ENCODE measurements around the gene LDLRAD3.
"Not testable (repeated sequence)": the region's sequence is repeated elsewhere in the genome, so short reads cannot be mapped to it uniquely, and the experiment has no call there.

The LDLRAD3 gene

GRCh38 chr11:35990816-35991215, 47.0 kb downstream of the LDLRAD3 start:
- DNase-seq (ENCODE audit: low read depth, low spot score) = no peak

- DNase-seq (ENCODE audit: low read depth, low spot score) = no peak
These were observed 48.7 kb downstream of the LDLRAD3 start for GRCh38 chr11:35992548-35992947.

- no peak for DNase-seq (ENCODE audit: low read depth, low spot score)
These were observed 50.6 kb downstream of the LDLRAD3 start for GRCh38 chr11:35994421-35994820.

GRCh38 chr11:35995681-35996271, 51.9 kb downstream of the LDLRAD3 start:
- no peak for DNase-seq (ENCODE audit: low read depth, low spot score)

- DNase-seq (ENCODE audit: low read depth, low spot score) = no peak
These were observed 54.1 kb downstream of the LDLRAD3 start for GRCh38 chr11:35997902-35998520.

GRCh38 chr11:35998634-35999033, 54.8 kb downstream of the LDLRAD3 start:
- no peak for DNase-seq (ENCODE audit: low read depth, low spot score)

- no peak for DNase-seq (ENCODE audit: low read depth, low spot score)
These were observed 56.8 kb downstream of the LDLRAD3 start for GRCh38 chr11:36000616-36001190.

- no peak for DNase-seq (ENCODE audit: low read depth, low spot score)
These were observed 58.3 kb downstream of the LDLRAD3 start for GRCh38 chr11:36002196-36002595.

GRCh38 chr11:36002796-36003195, 58.9 kb downstream of the LDLRAD3 start:
- DNase-seq (ENCODE audit: low read depth, low spot score) = no peak

GRCh38 chr11:36006556-36006955, 62.7 kb downstream of the LDLRAD3 start:
- DNase-seq (ENCODE audit: low read depth, low spot score) = no peak

- DNase-seq (ENCODE audit: low read depth, low spot score) = no peak
These were observed 63.3 kb downstream of the LDLRAD3 start for GRCh38 chr11:36007127-36007655.

GRCh38 chr11:36008584-36008983, 64.7 kb downstream of the LDLRAD3 start:
- no peak for DNase-seq (ENCODE audit: low read depth, low spot score)

- no peak for DNase-seq (ENCODE audit: low read depth, low spot score)
These were observed 65.6 kb downstream of the LDLRAD3 start for GRCh38 chr11:36009473-36009872.

- no peak for DNase-seq (ENCODE audit: low read depth, low spot score)
These were observed 66.3 kb downstream of the LDLRAD3 start for GRCh38 chr11:36010010-36010740.

- no peak for DNase-seq (ENCODE audit: low read depth, low spot score)
These were observed 67.7 kb downstream of the LDLRAD3 start for GRCh38 chr11:36011574-36011973.

GRCh38 chr11:36012455-36012854, 68.6 kb downstream of the LDLRAD3 start:
- DNase-seq (ENCODE audit: low read depth, low spot score) = no peak

GRCh38 chr11:36012979-36013378, 69.1 kb downstream of the LDLRAD3 start:
- DNase-seq (ENCODE audit: low read depth, low spot score) = no peak

- not testable (repeated sequence) for DNase-seq (ENCODE audit: low read depth, low spot score)
These were observed 69.6 kb downstream of the LDLRAD3 start for GRCh38 chr11:36013446-36013845.

GRCh38 chr11:36013950-36014897, 70.4 kb downstream of the LDLRAD3 start:
- DNase-seq (ENCODE audit: low read depth, low spot score) = no peak

GRCh38 chr11:36014898-36015665, 71.2 kb downstream of the LDLRAD3 start:
- DNase-seq (ENCODE audit: low read depth, low spot score) = no peak
